ENCODE results near the gene KNDC1.
"Not testable (repeated sequence)": the region's sequence is repeated elsewhere in the genome, so short reads cannot be mapped to it uniquely, and the experiment has no call there.

KNDC1 gene

GRCh38 chr10:133129071-133129858 is 30.8 kb upstream of the KNDC1 start:
- Histone ChIP-seq H3K4me1 (no peaks in the 10 kb centered on the region), H3K9me3 (no peaks in the 10 kb centered on the region), H3K36me3 (replicated peaks) (no peaks in the 10 kb centered on the region), H3K4me3 (no peak overlapping the region), H3K27me3 (ENCODE audit: low read depth) (0 out of 2 replicates have a peak, but pooled peaks cover 2% of the 10 kb centered on the region)
- peak in 1 of 2 experiments; percentile 10 for DNase-seq (ENCODE audit: low spot score in 2 of 2)
- in situ Hi-C loops (cut with MboI; ENCODE audit: low sequenced_read_pairs), result loop anchor here (10.0 kb wide), 2 partner anchors 184 to 474 kb away; partner anchors contain the start of gene CFAP46

DNA sequence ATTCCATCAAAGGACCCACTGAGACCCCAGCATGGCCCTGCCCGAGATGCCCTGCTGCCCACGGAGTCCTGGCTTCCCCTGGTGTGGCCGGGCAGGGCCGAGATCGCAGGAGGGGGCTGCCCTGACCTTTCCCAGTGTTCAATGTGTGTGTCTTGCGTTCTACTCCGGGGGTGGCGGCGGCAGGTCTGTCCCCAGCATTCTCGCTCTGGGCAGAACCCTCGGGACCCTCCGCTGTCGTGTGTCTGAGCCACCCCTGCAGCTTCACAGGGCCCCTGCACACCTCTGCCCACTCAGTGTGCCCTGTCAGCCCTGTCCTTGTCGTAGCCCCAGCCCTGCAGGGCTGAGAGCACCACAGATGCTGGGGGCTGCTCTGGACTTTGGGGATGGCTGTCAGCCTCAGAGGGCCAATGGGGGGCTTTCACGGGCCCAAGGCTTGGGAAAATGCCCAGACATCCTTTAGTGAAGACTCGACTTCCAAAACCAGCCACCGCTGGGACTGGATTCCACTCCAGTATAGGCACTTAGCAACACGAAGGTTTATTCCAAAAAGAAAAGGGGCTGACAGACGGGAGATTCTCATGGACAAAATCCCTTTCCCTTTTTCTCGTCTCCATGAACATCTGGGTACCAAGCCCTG is 30.0 kb upstream of the KNDC1 start:
- Histone ChIP-seq H3K36me3 (replicated peaks) (no peaks in the 10 kb centered on the region), H3K4me1 (no peaks in the 10 kb centered on the region), H3K27me3 (ENCODE audit: low read depth) (0 out of 2 replicates have a peak, but pooled peaks cover 2% of the 10 kb centered on the region), H3K4me3 (no peak overlapping the region), H3K9me3 (no peaks in the 10 kb centered on the region)
- DNase-seq (ENCODE audit: low spot score in 2 of 2), result no peak
- in situ Hi-C loops (cut with MboI; ENCODE audit: low sequenced_read_pairs), result loop anchor here (10.0 kb wide), 2 partner anchors 185 to 475 kb away; partner anchors contain the start of gene CFAP46

- Histone ChIP-seq H3K4me1 (no peaks in the 10 kb centered on the region), H3K27me3 (ENCODE audit: low read depth) (0 out of 2 replicates have a peak, but pooled peaks cover 2% of the 10 kb centered on the region), H3K9me3 (no peaks in the 10 kb centered on the region), H3K4me3 (no peak overlapping the region), H3K36me3 (replicated peaks) (no peaks in the 10 kb centered on the region)
- DNase-seq (ENCODE audit: low spot score in 2 of 2), result no peak
- in situ Hi-C loops (cut with MboI; ENCODE audit: low sequenced_read_pairs), result no loop called here
These were observed 29.4 kb upstream of the KNDC1 start for GRCh38 chr10:133130602-133131001.

DNA sequence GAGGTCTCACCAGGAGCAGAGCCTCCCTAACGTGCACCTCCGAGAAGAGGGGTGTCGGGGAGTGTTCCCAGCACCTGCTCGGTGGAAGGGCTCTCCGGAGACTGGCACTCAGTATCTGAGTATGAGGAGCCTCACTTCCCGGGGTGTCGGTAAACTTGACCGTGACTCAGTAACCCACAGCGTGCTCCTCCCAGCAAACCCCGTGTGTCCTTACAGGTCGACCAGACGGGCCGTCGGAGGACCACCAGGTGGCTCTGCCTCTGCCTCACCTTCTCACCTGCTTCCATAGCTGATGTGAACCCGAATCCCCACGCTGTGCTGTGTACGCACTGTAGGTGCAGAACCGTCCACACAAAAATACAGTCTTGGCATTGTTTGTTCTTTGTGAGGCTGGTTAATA is 29.0 kb upstream of the KNDC1 start:
- no peaks in the 10 kb centered on the region for H3K36me3 ChIP-seq (replicated peaks)
- peak in 1 of 2 experiments; percentile 5 for DNase-seq (ENCODE audit: low spot score in 2 of 2)
- in situ Hi-C loops (cut with MboI; ENCODE audit: low sequenced_read_pairs), result no loop called here

GRCh38 chr10:133131734-133132472 is 28.1 kb upstream of the KNDC1 start:
- H3K4me1 ChIP-seq, result no peaks in the 10 kb centered on the region
- in situ Hi-C loops (cut with MboI; ENCODE audit: low sequenced_read_pairs), result no loop called here
- no peaks in the 10 kb centered on the region for H3K27me3 ChIP-seq (ENCODE audit: low read depth)
- no peaks in the 10 kb centered on the region for H3K36me3 ChIP-seq (replicated peaks)
- no peak overlapping the region for H3K4me3 ChIP-seq
- peak in 1 of 2 experiments; percentile 5 for DNase-seq (ENCODE audit: low spot score in 2 of 2)
- no peaks in the 10 kb centered on the region for H3K9me3 ChIP-seq

More for the DNA sequence above, 29.0 kb upstream of the KNDC1 start:
- no peaks in the 10 kb centered on the region for H3K27me3 ChIP-seq (ENCODE audit: low read depth)
- H3K4me1 ChIP-seq, result no peaks in the 10 kb centered on the region
- no peaks in the 10 kb centered on the region for H3K9me3 ChIP-seq
- H3K4me3 ChIP-seq, result no peak overlapping the region

DNA sequence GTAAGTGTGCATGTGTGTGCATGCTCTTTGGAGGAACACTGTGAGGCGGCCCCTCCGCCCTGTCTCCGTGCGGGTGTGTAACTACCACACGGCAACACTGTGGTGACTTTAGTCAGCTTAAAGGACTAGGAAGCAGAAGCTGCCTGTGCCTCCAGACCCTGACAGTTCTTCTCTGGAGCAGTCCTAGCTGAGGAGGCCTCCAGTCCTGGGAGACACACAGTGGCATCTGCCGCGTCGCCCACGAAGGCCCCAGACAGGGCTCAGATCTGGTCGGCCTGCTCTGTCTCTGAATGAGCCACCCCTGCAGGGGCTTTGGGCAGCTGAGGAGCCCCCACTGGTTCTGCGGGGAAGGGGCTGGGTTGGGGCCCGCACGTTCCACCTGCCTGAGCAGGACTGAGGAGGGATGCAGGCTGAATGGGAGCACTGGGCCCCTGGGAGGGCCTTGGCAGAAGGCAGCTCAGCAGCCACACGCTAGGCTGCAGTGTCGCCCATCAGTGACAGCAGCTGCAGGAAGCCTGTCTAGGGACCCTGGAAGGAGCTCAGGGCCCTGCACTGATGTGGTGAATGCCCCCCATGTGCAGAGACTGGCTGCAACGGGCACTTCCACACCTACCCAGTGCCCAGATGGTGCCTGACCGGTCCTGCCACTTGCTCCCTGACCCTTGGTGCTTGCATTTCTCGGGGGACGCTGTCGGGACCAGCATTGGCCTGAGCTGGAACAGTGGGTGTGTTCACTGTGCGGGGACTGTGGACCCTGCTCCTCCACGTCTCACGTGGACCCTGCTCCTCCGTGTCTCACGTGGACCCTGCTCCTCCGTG is 27.3 kb upstream of the KNDC1 start:
- DNase-seq (ENCODE audit: low spot score in 2 of 2), result peak in 1 of 2 experiments; percentile 5
- in situ Hi-C loops (cut with MboI; ENCODE audit: low sequenced_read_pairs), result no loop called here
- Histone ChIP-seq H3K36me3 (replicated peaks) (no peaks in the 10 kb centered on the region), H3K4me1 (no peaks in the 10 kb centered on the region), H3K27me3 (ENCODE audit: low read depth) (no peaks in the 10 kb centered on the region), H3K9me3 (no peaks in the 10 kb centered on the region), H3K4me3 (no peak overlapping the region)

DNA sequence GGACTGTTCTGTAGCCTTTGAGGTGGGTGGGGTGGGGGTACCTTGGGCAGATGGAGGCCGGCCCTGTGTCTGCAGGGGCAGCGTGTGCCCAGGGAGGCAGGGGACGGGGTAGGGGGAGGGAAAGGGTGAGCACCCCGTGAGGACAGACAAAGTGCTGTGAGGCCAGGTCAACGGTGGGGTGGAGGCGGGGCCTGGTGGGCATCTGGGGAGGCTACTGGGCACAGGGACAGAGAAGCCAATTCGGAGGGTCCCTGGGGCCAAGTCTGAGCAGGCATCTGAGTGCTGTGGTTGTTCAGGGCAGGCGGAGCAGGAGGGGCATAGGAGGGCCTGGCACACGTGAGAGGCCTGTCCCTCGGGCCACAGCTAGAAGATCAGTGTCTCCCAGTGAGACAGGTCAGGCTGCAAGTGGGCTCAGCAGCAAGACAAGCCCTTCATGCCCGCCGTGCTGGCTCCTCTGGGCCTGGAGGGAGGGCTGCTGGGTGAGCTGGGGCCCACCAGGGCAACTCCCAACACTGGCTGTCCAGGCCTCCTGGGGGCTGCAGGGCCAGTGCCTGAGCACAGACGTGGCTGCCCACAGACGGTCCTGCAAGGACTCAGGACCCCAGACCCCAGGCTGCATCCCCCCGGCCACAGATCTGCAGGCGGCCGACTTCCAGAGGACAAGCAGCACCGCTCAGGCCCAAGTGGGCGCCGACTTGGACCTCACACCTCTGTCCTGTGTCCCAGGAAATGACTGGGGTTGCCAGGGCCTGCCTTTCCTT is 26.4 kb upstream of the KNDC1 start:
- no peaks in the 10 kb centered on the region for H3K9me3 ChIP-seq
- no peaks in the 10 kb centered on the region for H3K36me3 ChIP-seq (replicated peaks)
- H3K4me1 ChIP-seq, result no peaks in the 10 kb centered on the region
- H3K4me3 ChIP-seq, result no peak overlapping the region
- peak in 1 of 2 experiments; percentile 4 for DNase-seq (ENCODE audit: low spot score in 2 of 2)
- in situ Hi-C loops (cut with MboI; ENCODE audit: low sequenced_read_pairs), result no loop called here
- H3K27me3 ChIP-seq (ENCODE audit: low read depth), result no peaks in the 10 kb centered on the region

- in situ Hi-C loops (cut with MboI; ENCODE audit: low sequenced_read_pairs), result no loop called here
- no peaks in the 10 kb centered on the region for H3K9me3 ChIP-seq
- H3K36me3 ChIP-seq (replicated peaks), result no peaks in the 10 kb centered on the region
- no peak overlapping the region for H3K4me3 ChIP-seq
- DNase-seq (ENCODE audit: low spot score in 2 of 2), result peak in 1 of 2 experiments; percentile 6
- no peaks in the 10 kb centered on the region for H3K27me3 ChIP-seq (ENCODE audit: low read depth)
- H3K4me1 ChIP-seq, result no peaks in the 10 kb centered on the region
These were observed 25.5 kb upstream of the KNDC1 start for GRCh38 chr10:133134411-133135115.

GRCh38 chr10:133135116-133135465 is 24.9 kb upstream of the KNDC1 start:
- no peaks in the 10 kb centered on the region for H3K9me3 ChIP-seq
- in situ Hi-C loops (cut with MboI; ENCODE audit: low sequenced_read_pairs), result no loop called here
- no peak overlapping the region for H3K4me3 ChIP-seq
- H3K4me1 ChIP-seq, result no peaks in the 10 kb centered on the region
- DNase-seq (ENCODE audit: low spot score in 2 of 2), result peak in 1 of 2 experiments; percentile 6
- no peaks in the 10 kb centered on the region for H3K27me3 ChIP-seq (ENCODE audit: low read depth)
- no peaks in the 10 kb centered on the region for H3K36me3 ChIP-seq (replicated peaks)

DNA sequence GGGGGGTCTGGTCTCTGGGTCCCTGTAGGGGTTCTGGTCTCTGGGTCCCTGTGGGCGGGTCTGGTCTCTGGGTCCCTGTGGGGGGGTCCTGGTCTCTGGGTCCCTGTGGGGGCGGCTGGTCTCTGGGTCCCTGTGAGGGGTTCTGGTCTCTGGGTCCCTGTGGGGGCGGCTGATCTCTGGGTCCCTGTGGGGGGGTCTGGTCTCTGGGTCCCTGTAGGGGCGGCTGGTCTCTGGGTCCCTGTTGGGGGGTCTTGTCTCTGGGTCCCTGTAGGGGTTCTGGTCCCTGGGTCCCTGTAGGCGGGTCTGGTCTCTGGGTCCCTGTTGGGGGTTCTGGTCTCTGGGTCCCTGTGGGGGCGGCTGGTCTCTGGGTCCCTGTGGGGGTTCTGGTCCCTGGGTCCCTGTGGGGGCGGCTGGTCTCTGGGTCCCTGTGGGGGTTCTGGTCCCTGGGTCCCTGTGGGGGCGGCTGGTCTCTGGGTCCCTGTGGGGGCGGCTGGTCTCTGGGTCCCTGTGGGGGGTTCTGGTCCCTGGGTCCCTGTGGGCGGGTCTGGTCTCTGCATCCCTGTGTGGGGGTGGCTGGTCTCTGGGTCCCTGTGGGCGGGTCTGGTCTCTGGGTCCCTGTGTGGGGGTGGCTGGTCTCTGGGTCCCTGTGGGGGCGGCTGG is 22.4 kb upstream of the KNDC1 start:
- DNase-seq (ENCODE audit: low spot score in 2 of 2); H3K4me3 ChIP-seq; H3K9me3 ChIP-seq; H3K4me1 ChIP-seq; H3K27me3 ChIP-seq (ENCODE audit: low read depth); in situ Hi-C loops (cut with MboI; ENCODE audit: low sequenced_read_pairs); H3K36me3 ChIP-seq (replicated peaks): not testable (repeated sequence)

GRCh38 chr10:133139551-133140065 is 20.4 kb upstream of the KNDC1 start:
- Histone ChIP-seq H3K27me3 (ENCODE audit: low read depth) (no peaks in the 10 kb centered on the region), H3K9me3 (no peaks in the 10 kb centered on the region), H3K4me1 (peaks cover 6% of the 10 kb centered on the region), H3K4me3 (no peak overlapping the region), H3K36me3 (replicated peaks) (no peaks in the 10 kb centered on the region)
- no peak for DNase-seq (ENCODE audit: low spot score in 2 of 2)
- in situ Hi-C loops (cut with MboI; ENCODE audit: low sequenced_read_pairs), result no loop called here

Measured in HAP-1 (cell line).